HEK293T (cell line): Measurements from ENCODE around the gene DEFB108B.
"Not testable (repeated sequence)": the region's sequence is repeated elsewhere in the genome, so short reads cannot be mapped to it uniquely, and the experiment has no call there.

Experiments
- CTCF ChIA-PET: fragments of 350-600 bp; formaldehyde crosslinking; extraction: SDS; loops from one replicate; lab custom pipeline; 2021; ENCODE audit warnings: antibody characterized with exemption, inconsistent platforms; lab: Yijun Ruan, JAX
- POLR2A ChIA-PET: fragments of 350-600 bp; formaldehyde crosslinking; extraction: SDS; loops from one replicate; lab custom pipeline; 2020; ENCODE audit warnings: antibody characterized with exemption, inconsistent platforms; lab: Yijun Ruan, JAX
- DNase-seq: peaks from one replicate; pipeline ENCODE4 v3.0.0; 2012; ENCODE audit warnings: mixed read lengths; ENCODE audit errors: extremely low spot score
- L3MBTL2 ChIP-seq: fragments of 450-650 bp; conservative IDR thresholded peaks from 2 replicates; pipeline ENCODE4 v1.6.1; 2016; ENCODE audit warnings: mild to moderate bottlenecking

DEFB108B gene

GRCh38 chr11:71863978-71864627 lies 31.1 kb downstream of the DEFB108B start:
- 0 out of 2 replicates have a peak, but pooled peaks have one; percentile 32 for TF ChIP-seq L3MBTL2
- POLR2A ChIA-PET, DNase-seq: not testable (repeated sequence)
- CTCF ChIA-PET: interaction anchor here (0.6 to 1.2 kb wide), 3 partner anchors 85 to 151 kb away, joined by 3 to 4 read pairs (median 3); no protein-coding TSS in a partner anchor

DNA sequence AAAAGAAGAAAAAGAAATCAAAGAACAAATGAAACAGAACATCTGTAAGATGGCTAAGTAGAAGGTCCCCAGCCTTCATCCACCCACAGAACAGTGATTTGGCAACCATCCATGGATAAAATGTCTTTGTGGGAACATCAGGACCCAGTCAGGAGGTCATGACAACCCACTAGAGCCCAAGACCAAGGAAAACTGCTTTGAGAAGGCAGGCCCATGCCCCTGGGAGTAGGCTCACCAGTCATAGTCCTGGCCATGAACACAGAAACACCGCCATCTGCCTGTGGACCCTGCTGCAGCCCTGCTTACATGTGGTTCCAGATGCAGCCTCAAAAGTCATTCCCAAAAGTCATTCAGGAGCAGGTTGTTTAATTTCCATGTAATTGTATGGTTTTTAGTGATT lies 34.2 kb downstream of the DEFB108B start:
- CTCF ChIA-PET, DNase-seq, POLR2A ChIA-PET: not testable (repeated sequence)

GRCh38 chr11:71869931-71870330 lies 36.9 kb downstream of the DEFB108B start:
- POLR2A ChIA-PET, CTCF ChIA-PET, DNase-seq: not testable (repeated sequence)

- DNase-seq, POLR2A ChIA-PET, CTCF ChIA-PET: not testable (repeated sequence)
Measured at GRCh38 chr11:71870661-71871060, 37.7 kb downstream of the DEFB108B start.

GRCh38 chr11:71876262-71876661 lies 43.3 kb downstream of the DEFB108B start:
- CTCF ChIA-PET: not testable (repeated sequence)

GRCh38 chr11:71878059-71878458 lies 45.1 kb downstream of the DEFB108B start, which contains the start of gene DEFB131B:
TSS of gene DEFB131B (plus strand) at chr11:71878453. CDS start at chr11:71878453, 0 bp downstream.
- CTCF ChIA-PET, POLR2A ChIA-PET, DNase-seq: not testable (repeated sequence)

More at GRCh38 chr11:71876262-71876661, 43.3 kb downstream of the DEFB108B start:
- DNase-seq, POLR2A ChIA-PET: not testable (repeated sequence)

GRCh38 chr11:71885806-71886205 lies 52.8 kb downstream of the DEFB108B start:
- DNase-seq, POLR2A ChIA-PET, CTCF ChIA-PET: not testable (repeated sequence)
